Choroid plexus epithelial cell (primary cell): Measurements from ENCODE around the gene CD33.

Experiments
- DNase-seq: peaks from one replicate; pipeline ENCODE4 v3.0.0-alpha.2; 2010; ENCODE audit warnings: low read depth
- H3K4me3 ChIP-seq: 2 replicates; pipeline ENCODE4 v1.5.1; 2011; ENCODE audit warnings: low read depth, mild to moderate bottlenecking, control low read depth, low read length, moderate library complexity
- TF ChIP-seq, protein P1 (sequence below): conservative IDR thresholded peaks from 2 replicates; pipeline ENCODE4 v1.5.1; 2011; ENCODE audit warnings: low read depth, mild to moderate bottlenecking, control low read depth, inconsistent platforms, low read length, moderate library complexity

Gene CD33

DNA sequence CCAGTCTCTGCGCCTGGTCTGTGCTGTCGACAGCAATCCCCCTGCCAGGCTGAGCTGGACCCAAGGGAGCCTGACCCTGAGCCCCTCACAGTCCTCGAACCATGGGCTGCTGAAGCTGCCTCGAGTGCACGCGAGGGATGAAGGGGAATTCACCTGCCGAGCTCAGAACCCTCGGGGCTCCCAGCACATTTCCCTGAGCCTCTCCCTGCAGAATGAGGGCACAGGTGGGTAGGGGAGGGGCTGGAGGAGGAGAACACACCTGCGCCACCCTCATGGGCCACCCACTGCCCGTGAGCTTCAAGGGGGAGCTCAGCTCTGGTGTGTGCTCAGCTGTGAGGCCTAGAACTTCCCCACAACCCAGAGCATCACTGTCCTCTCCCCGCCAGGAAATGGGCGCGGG lies 38.6 kb upstream of the CD33 start:
- TF ChIP-seq, protein P1, sequence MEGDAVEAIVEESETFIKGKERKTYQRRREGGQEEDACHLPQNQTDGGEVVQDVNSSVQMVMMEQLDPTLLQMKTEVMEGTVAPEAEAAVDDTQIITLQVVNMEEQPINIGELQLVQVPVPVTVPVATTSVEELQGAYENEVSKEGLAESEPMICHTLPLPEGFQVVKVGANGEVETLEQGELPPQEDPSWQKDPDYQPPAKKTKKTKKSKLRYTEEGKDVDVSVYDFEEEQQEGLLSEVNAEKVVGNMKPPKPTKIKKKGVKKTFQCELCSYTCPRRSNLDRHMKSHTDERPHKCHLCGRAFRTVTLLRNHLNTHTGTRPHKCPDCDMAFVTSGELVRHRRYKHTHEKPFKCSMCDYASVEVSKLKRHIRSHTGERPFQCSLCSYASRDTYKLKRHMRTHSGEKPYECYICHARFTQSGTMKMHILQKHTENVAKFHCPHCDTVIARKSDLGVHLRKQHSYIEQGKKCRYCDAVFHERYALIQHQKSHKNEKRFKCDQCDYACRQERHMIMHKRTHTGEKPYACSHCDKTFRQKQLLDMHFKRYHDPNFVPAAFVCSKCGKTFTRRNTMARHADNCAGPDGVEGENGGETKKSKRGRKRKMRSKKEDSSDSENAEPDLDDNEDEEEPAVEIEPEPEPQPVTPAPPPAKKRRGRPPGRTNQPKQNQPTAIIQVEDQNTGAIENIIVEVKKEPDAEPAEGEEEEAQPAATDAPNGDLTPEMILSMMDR = no peak
- H3K4me3 ChIP-seq = no peak overlapping the region
- DNase-seq = no peak

DNA sequence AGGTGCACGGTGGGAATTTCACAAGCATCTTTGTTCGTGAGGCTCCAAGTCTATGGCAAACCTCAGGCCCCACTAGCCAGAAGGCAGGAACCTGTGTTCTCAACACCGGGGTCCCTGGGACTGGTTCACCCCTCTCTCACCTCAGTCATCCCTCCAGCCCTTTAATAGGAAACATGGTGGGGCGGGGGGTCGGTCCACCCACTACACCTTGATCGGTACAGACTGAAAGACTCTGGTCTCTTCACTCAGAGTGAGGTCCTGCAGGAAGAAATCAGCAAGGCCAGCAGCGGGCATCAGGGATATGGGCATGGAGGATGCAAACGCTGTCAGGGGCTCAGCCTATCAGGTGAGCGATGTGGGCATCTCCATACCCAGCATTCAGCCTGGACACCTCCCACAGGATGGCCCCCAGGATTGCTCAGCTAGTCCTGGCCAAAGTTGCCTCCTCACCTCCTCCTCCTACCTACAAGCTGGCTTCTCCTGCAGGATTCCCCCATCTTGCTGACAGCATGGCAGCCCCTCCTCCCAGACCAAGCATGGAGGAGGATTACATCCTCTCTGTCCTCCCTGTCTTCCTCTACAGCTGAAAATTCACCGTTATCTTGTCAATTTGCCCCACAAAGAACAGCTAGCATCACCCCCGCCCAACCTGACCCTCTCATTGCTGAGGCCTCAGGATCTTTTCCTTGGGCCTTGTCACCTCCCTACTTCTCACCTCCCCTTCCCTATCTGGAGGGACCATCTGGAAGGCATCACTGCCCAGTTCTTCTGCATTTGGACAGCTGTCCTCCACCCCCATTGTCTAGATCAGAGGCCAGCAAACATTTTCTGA lies 37.3 kb upstream of the CD33 start:
- no peak for DNase-seq
- H3K4me3 ChIP-seq = no peak overlapping the region
- TF ChIP-seq, protein P1 = no peak

DNA sequence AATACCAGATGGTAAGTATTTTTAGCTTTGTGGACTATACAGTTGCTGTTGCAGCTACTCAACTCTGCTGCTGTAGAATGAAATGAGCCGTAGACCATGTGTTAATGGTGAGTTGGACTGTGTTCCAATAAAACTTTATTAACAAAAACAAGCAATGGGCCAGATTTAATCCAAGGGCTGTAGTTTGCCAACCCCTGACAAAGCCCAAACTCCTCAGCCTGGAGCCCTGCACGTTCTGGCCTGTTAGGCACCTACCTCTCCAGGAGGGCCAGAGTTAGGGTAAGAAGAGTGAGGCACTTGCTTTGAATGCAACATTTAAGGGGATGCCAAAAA lies 36.7 kb upstream of the CD33 start:
- H3K4me3 ChIP-seq = no peak overlapping the region
- TF ChIP-seq, protein P1 = no peak
- no peak for DNase-seq

DNA sequence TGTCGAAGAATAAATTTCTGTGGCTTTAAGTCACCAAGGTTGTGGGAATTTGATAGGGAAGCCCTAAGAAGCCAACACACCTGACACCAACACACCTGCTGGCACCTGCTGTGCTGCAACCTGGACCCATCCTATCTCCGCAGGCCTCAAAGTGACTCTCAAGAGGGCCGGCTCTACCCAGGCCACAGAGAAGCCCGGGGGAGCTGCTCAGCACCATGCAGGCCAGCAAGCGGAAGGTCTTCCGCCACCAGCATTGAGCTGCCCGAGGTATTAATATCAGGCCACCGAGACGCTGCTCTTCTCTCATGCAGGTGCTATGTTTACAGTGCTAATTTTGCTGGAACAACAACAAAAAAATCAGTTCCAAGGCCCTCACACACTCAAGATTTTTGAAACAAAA lies 32.2 kb upstream of the CD33 start:
- TF ChIP-seq, protein P1 = no peak
- no peak for DNase-seq

DNA sequence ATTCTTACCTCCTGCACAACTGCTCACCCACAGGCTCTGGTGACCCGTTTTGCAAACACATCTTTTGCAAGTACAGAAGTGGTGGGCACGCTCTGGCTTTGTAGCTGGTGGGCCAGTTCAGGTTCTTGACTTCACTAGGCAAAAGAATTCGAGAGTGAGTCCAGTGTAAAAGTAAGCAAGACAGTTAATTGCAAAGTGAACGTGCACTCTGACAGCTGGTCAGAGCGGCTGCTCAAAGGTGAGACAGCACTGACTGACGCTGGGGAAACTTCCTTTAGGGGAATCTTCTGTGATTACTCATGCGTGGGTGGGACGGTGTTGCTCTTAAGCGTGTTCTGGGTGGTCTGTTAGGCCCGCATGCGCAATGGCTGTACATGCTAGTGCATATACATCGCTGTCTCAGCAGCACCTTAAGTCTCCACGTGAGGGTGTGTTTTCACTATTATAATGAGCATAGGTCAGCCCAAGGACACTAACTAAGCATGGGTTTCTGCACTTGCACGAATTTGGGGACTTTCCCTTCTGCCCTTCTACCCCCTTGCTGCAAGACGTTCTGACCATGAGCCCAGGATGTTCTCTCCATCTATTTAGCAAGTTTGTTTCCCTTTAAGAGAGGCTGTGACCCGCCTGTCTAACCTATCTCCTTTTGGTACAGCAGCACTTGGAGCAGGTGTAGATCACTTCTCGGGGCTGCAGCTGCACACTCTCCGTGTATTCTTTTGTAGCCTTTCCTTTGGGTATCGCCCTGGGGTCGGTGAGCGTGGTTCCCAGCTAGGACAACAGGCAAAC lies 30.2 kb upstream of the CD33 start:
- TF ChIP-seq, protein P1 = no peak
- no peak overlapping the region for H3K4me3 ChIP-seq
- DNase-seq = no peak

More for the DNA sequence above, 32.2 kb upstream of the CD33 start:
- no peak overlapping the region for H3K4me3 ChIP-seq

DNA sequence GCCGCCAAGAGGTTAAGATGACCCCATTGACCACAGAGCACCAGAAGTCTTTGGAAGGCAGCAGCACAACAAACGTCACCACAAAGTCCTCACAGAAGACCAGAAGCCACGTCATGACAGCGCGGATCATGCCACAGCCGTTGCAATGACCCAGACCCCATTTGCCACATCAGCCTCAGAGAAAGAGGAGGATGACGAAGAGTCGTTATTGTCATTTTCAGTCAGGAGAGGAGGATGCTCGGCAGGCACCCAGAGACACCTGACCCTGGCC lies 29.6 kb upstream of the CD33 start:
- no peak for DNase-seq
- TF ChIP-seq, protein P1 = no peak
- no peak overlapping the region for H3K4me3 ChIP-seq

DNA sequence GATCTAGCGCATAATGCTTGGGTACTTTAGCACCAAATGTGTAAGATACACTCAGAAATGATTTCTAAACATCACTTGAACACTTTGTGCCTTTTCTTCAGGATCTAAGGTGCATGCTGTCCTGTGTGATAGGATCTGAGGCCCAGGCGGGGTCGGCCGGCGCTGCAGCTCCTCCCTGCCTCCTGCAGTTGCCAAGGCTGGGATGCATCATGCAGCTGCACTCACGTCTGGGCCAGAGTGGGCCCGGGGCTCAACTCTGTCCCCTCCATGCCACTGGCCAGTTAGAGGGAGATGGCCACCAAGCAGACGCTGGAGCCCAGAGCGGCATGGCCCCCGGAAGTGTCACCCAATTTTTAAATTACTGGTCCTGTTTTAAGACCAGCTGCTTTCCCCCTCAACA lies 29.3 kb upstream of the CD33 start:
- no peak for DNase-seq
- TF ChIP-seq, protein P1 = no peak

More for the DNA sequence above, 29.3 kb upstream of the CD33 start:
- no peak overlapping the region for H3K4me3 ChIP-seq
